ENCODE measurements around the gene MGAT5. TPM values are rescaled to one million over a fixed set of nuclear protein-coding genes. Genes with fewer than 3 reads are reported as not detected.

MGAT5 gene
- total RNA-seq, 2 experiments from 2014 or later: 60.8 to 68.0 TPM

DNA sequence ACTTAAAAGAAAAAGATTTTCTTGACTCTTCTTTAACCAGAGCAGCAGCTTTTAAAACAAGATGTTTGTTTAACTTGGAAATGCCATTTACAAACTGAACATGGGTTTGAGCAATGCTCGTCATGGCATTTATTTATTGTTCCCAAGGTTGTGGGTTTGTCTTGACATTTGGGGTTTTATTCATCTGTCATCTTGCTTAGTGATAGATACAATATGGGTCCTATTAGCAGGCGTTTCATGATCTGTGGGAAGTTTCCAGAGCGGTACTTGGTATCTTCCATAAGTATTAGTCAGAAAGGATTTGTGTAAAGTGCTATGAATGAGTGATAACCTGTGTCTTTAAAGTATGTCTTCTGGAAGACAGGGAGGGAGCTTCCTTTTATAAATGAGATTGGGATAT is 29.9 kb upstream of the MGAT5 start:
- intact Hi-C loops (cut with micrococcal nuclease; ENCODE audit: unreplicated experiment): no loop called here
- Histone ChIP-seq H3K9me2 (ENCODE audit: insufficient read depth, low read length) (no peaks in the 10 kb centered on the region), H4K20me1 (ENCODE audit: insufficient read depth, low read length) (0 out of 2 replicates have a peak, but pooled peaks cover 3% of the 10 kb centered on the region), H3K4me1 (ENCODE audit: insufficient read depth, low read length, poor library complexity, severe bottlenecking) (peaks cover 19% of the 10 kb centered on the region), H3K79me2 (ENCODE audit: insufficient read depth, low read depth, low read length) (peaks cover 38% of the 10 kb centered on the region; the same call in 1 of the 2 replicates), H3K4me3 (ENCODE audit: low read depth, low read length, poor library complexity, severe bottlenecking) (no peak overlapping the region), H2AFZ (ENCODE audit: low read length) (no peak overlapping the region), H3K36me3 (ENCODE audit: insufficient read depth, low read length) (peaks cover 17% of the 10 kb centered on the region), H3K9me3 (ENCODE audit: low read length) (peaks cover 18% of the 10 kb centered on the region), H3K27ac (ENCODE audit: low read depth, low read length, poor library complexity, severe bottlenecking) (no peak overlapping the region), H3K4me2 (ENCODE audit: low read length) (no peak overlapping the region)
- ChIA-PET CTCF (ENCODE audit: unreplicated experiment) (no interaction called here), POLR2A (interaction anchor here (1.5 to 1.9 kb wide), 3 partner anchors 10 to 22 kb away, joined by 4 to 10 read pairs (median 4); no protein-coding TSS in a partner anchor)
- BruUV-seq (replicated peaks): no TSS peak
- no peak for TF ChIP-seq EZH2phosphoT487 (IDR thresholded peaks at IDR 0.05; ENCODE audit: borderline replicate concordance, low read depth, low read length)
- TF ChIP-seq, protein P1, sequence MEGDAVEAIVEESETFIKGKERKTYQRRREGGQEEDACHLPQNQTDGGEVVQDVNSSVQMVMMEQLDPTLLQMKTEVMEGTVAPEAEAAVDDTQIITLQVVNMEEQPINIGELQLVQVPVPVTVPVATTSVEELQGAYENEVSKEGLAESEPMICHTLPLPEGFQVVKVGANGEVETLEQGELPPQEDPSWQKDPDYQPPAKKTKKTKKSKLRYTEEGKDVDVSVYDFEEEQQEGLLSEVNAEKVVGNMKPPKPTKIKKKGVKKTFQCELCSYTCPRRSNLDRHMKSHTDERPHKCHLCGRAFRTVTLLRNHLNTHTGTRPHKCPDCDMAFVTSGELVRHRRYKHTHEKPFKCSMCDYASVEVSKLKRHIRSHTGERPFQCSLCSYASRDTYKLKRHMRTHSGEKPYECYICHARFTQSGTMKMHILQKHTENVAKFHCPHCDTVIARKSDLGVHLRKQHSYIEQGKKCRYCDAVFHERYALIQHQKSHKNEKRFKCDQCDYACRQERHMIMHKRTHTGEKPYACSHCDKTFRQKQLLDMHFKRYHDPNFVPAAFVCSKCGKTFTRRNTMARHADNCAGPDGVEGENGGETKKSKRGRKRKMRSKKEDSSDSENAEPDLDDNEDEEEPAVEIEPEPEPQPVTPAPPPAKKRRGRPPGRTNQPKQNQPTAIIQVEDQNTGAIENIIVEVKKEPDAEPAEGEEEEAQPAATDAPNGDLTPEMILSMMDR (conservative IDR thresholded peaks at IDR 0.05; ENCODE audit: low read length): no peak
- DNase-seq (ENCODE audit: low spot score): no peak

DNA sequence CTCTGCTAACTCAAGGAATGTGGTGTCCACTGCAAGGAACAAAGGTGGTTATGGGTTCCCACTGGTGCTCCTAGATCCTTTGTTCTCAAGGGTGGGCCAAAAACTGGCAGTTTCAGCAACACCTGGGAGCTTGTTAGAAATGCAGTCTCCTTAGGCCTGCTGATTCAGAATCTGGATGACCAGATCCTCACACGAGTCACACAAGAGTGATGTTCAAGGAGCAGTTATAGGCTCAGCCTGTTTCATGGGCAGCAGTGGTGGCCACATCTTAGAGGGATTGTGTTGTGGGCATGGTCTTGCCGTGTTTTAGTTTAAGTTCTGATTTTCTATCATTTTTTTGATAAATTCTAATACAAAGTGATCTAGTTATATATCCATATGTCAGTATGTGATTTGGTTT is 28.7 kb upstream of the MGAT5 start:
- POLR2A ChIA-PET: interaction anchor here (0.7 to 1.9 kb wide), 3 partner anchors 9 to 702 kb away, joined by 4 to 6 read pairs (median 5); no protein-coding TSS in a partner anchor
- TF ChIP-seq, protein P1 (conservative IDR thresholded peaks at IDR 0.05; ENCODE audit: low read length): no peak
- no peak for TF ChIP-seq EZH2phosphoT487 (IDR thresholded peaks at IDR 0.05; ENCODE audit: borderline replicate concordance, low read depth, low read length)
- no peak overlapping the region for H3K4me2 ChIP-seq (ENCODE audit: low read length)
- no peak for DNase-seq (ENCODE audit: low spot score)
- CTCF ChIA-PET (ENCODE audit: unreplicated experiment): no interaction called here
- no TSS peak for BruUV-seq (replicated peaks)
- peaks cover 25% of the 10 kb centered on the region for H3K36me3 ChIP-seq (ENCODE audit: insufficient read depth, low read length)
- H3K27ac ChIP-seq (ENCODE audit: low read depth, low read length, poor library complexity, severe bottlenecking): no peak overlapping the region
- intact Hi-C loops (cut with micrococcal nuclease; ENCODE audit: unreplicated experiment): no loop called here
- H3K4me1 ChIP-seq (ENCODE audit: insufficient read depth, low read length, poor library complexity, severe bottlenecking): peaks cover 8% of the 10 kb centered on the region
- peaks cover 38% of the 10 kb centered on the region; the same call in 1 of the 2 replicates for H3K79me2 ChIP-seq (ENCODE audit: insufficient read depth, low read depth, low read length)
- no peak overlapping the region for H2AFZ ChIP-seq (ENCODE audit: low read length)
- H3K9me2 ChIP-seq (ENCODE audit: insufficient read depth, low read length): no peaks in the 10 kb centered on the region
- peaks cover 27% of the 10 kb centered on the region for H3K9me3 ChIP-seq (ENCODE audit: low read length)
- no peak overlapping the region for H3K4me3 ChIP-seq (ENCODE audit: low read depth, low read length, poor library complexity, severe bottlenecking)
- 0 out of 2 replicates have a peak, but pooled peaks cover 3% of the 10 kb centered on the region for H4K20me1 ChIP-seq (ENCODE audit: insufficient read depth, low read length)

DNA sequence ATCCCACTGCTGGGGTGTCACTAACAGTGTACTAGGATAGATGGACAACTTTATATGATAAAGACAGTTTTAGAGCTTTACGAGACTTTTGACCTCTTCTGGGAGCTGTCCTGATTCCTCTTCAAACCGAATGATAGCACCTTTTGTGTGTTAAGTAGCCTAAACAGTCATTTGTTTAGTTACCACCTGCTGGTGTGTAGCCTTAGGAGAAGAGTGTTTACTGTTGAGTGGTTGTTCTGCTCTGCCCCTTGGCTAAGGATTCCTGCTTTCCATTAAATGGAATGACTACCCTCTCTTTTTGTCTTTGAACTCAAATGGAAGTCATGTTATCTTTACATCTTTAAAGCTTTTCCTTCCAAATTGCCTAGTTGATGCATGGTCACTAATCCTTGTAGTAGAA is 28.0 kb upstream of the MGAT5 start:
- Histone ChIP-seq H3K4me3 (ENCODE audit: low read depth, low read length, poor library complexity, severe bottlenecking) (no peak overlapping the region), H3K79me2 (ENCODE audit: insufficient read depth, low read depth, low read length) (peaks cover 37% of the 10 kb centered on the region; the same call in 1 of the 2 replicates), H3K9me2 (ENCODE audit: insufficient read depth, low read length) (no peaks in the 10 kb centered on the region), H3K4me2 (ENCODE audit: low read length) (no peak overlapping the region), H2AFZ (ENCODE audit: low read length) (no peak overlapping the region), H3K4me1 (ENCODE audit: insufficient read depth, low read length, poor library complexity, severe bottlenecking) (peaks cover 3% of the 10 kb centered on the region), H4K20me1 (ENCODE audit: insufficient read depth, low read length) (0 out of 2 replicates have a peak, but pooled peaks cover 3% of the 10 kb centered on the region), H3K9me3 (ENCODE audit: low read length) (peaks cover 27% of the 10 kb centered on the region), H3K36me3 (ENCODE audit: insufficient read depth, low read length) (peaks cover 28% of the 10 kb centered on the region), H3K27ac (ENCODE audit: low read depth, low read length, poor library complexity, severe bottlenecking) (no peak overlapping the region)
- CTCF ChIA-PET (ENCODE audit: unreplicated experiment): no interaction called here
- no TSS peak for BruUV-seq (replicated peaks)
- DNase-seq (ENCODE audit: low spot score): no peak
- POLR2A ChIA-PET: interaction anchor here (0.7 kb wide), 1 partner anchor 178 kb away, joined by 3 read pairs; no protein-coding TSS in a partner anchor
- TF ChIP-seq, protein P1 (conservative IDR thresholded peaks at IDR 0.05; ENCODE audit: low read length): no peak
- TF ChIP-seq EZH2phosphoT487 (IDR thresholded peaks at IDR 0.05; ENCODE audit: borderline replicate concordance, low read depth, low read length): no peak
- intact Hi-C loops (cut with micrococcal nuclease; ENCODE audit: unreplicated experiment): no loop called here
